HCT116 (cell line): ENCODE measurements around the gene FHIT. TPM values are rescaled to one million over a fixed set of nuclear protein-coding genes. Genes with fewer than 3 reads are reported as not detected.

Source experiments
- ATAC-seq: fragments of 200-7000 bp; cut with Tn5 transposase; 2 replicates; pipeline ENCODE4 v1.9.1; 2020; ENCODE audit warnings: mild to moderate bottlenecking, moderate library complexity
- BruUV-seq: library from RNA; stranded (reverse); fragments of 400-500 nt; replicated peaks from 2 replicates; lab custom pipeline; 2021; lab: Mats Ljungman, UMichigan
- CTCF ChIA-PET: fragments of 300-600 bp; sonication (Branson Sonifier 250); formaldehyde crosslinking; loops from one replicate; lab custom pipeline; 2021; ENCODE audit warnings: antibody characterized with exemption; lab: Charles Lee
- POLR2A ChIA-PET: fragments of 300-600, 350-600 bp; sonication (Branson Sonifier 250); formaldehyde crosslinking; loops from one replicate; lab custom pipeline; 2021; ENCODE audit warnings: antibody characterized with exemption; lab: Charles Lee
- RAD21 ChIA-PET, 2 experiments: fragments of 300-600 bp; sonication (Branson Sonifier 250); formaldehyde crosslinking; loops; one replicate each; lab custom pipeline; 2023; ENCODE audit warnings: low total read pairs in 2 of 2; ENCODE audit not compliant: uncharacterized antibody in 2 of 2, unreplicated experiment in 2 of 2, low non-redundant PET in 1 of 2; lab: Charles Lee
- DNase-seq: peaks from one replicate; pipeline ENCODE4 v3.0.0-alpha.2; 2010; ENCODE audit warnings: low read depth, low spot score
- H2AFZ ChIP-seq: fragments of 200-600 bp; shearing (Covaris generic), sonication (generic); 2 replicates; pipeline ENCODE4 v1.6.1; 2017; ENCODE audit warnings: low read depth, mixed run types, mixed read lengths, antibody characterized with exemption, low read length; ENCODE audit not compliant: poor library complexity, severe bottlenecking
- H3K27ac ChIP-seq: 2 replicates; pipeline ENCODE4 v1.5.1; 2012; ENCODE audit warnings: low read depth, low read length
- H3K27me3 ChIP-seq: fragments of 200-600 bp; sonication (generic); 2 replicates; pipeline ENCODE4 v1.6.1; 2016; ENCODE audit warnings: mixed run types, low read length, mixed read lengths; ENCODE audit not compliant: insufficient read depth
- H3K36me3 ChIP-seq, 2 experiments: fragments of 200-500 bp in 1 of 2; fragments of 200-600 bp in 1 of 2; sonication (Bioruptor generic) in 1 of 2; sonication (generic) in 1 of 2; 2 replicates each; pipeline versions ENCODE4 v1.5.1 to v1.6.1; 2014 to 2016; ENCODE audit warnings: low read length in 2 of 2, inconsistent platforms in 1 of 2, mixed read lengths in 1 of 2, mixed run types in 1 of 2; ENCODE audit not compliant: insufficient read depth in 2 of 2, control insufficient read depth in 1 of 2
- H3K4me1 ChIP-seq, 2 experiments: fragments of 200-600 bp in 1 of 2; sonication (generic) in 1 of 2; 2 replicates each; pipeline versions ENCODE4 v1.5.1 to v1.6.1; 2012 to 2017; ENCODE audit warnings: low read length in 2 of 2, inconsistent platforms in 1 of 2, mild to moderate bottlenecking in 1 of 2, mixed read lengths in 1 of 2, mixed run types in 1 of 2, moderate library complexity in 1 of 2; ENCODE audit not compliant: insufficient read depth in 2 of 2, control insufficient read depth in 1 of 2
- H3K4me2 ChIP-seq: fragments of 200-600 bp; sonication (generic); 2 replicates; pipeline ENCODE4 v1.6.1; 2017; ENCODE audit warnings: mixed run types, low read length, mixed read lengths
- H3K4me3 ChIP-seq, 2 experiments: fragments of 200-600 bp in 1 of 2; sonication (generic) in 1 of 2; replicated peaks in 1 of 2; 2 replicates each; pipeline ENCODE4 v1.5.1; 2011 to 2016; ENCODE audit warnings: low read length in 2 of 2, control low read depth in 1 of 2, low read depth in 1 of 2, mild to moderate bottlenecking in 1 of 2, mixed read lengths in 1 of 2, mixed run types in 1 of 2
- H3K79me2 ChIP-seq: fragments of 200-600 bp; sonication (generic); 2 replicates; pipeline ENCODE4 v1.6.1; 2017; ENCODE audit warnings: mild to moderate bottlenecking, mixed run types, low read length, moderate library complexity, mixed read lengths; ENCODE audit not compliant: insufficient read depth
- H3K9ac ChIP-seq: fragments of 200-600 bp; sonication (generic); 2 replicates; pipeline ENCODE4 v1.6.1; 2016; ENCODE audit warnings: low read length, mixed read lengths
- H3K9me2 ChIP-seq: fragments of 200-600 bp; sonication (generic), shearing (Covaris generic); 2 replicates; pipeline ENCODE4 v1.6.1; 2017; ENCODE audit warnings: mixed run types, mild to moderate bottlenecking, moderate library complexity; ENCODE audit not compliant: insufficient read depth
- H3K9me3 ChIP-seq, 2 experiments: fragments of 200-500 bp in 1 of 2; fragments of 200-600 bp in 1 of 2; sonication (Bioruptor generic) in 1 of 2; sonication (generic) in 1 of 2; 2 replicates each; pipeline ENCODE4 v1.6.1; 2014 to 2017; ENCODE audit warnings: low read length in 2 of 2, mixed read lengths in 2 of 2, inconsistent platforms in 1 of 2, low read depth in 1 of 2, mild to moderate bottlenecking in 1 of 2, mixed run types in 1 of 2, moderate library complexity in 1 of 2; ENCODE audit not compliant: control insufficient read depth in 1 of 2, insufficient read depth in 1 of 2
- H4K20me1 ChIP-seq: fragments of 200-600 bp; sonication (generic), shearing (Covaris generic); 2 replicates; pipeline ENCODE4 v1.6.1; 2017; ENCODE audit warnings: mixed run types, mild to moderate bottlenecking, moderate library complexity; ENCODE audit not compliant: insufficient read depth
- CBX3 ChIP-seq: IDR thresholded peaks from 2 replicates; pipeline ENCODE4 v1.6.1; 2012; ENCODE audit warnings: low read depth
- EGR1 ChIP-seq: IDR thresholded peaks from 2 replicates; pipeline ENCODE4 v1.6.1; 2012; ENCODE audit warnings: low read depth
- EZH2phosphoT487 ChIP-seq: fragments of 200-600 bp; IDR thresholded peaks from 2 replicates; pipeline ENCODE4 v1.6.1; 2018; ENCODE audit warnings: antibody characterized with exemption, borderline replicate concordance
- JUND ChIP-seq: IDR thresholded peaks from 2 replicates; pipeline ENCODE4 v1.6.1; 2012
- POLR2AphosphoS5 ChIP-seq: IDR thresholded peaks from 2 replicates; pipeline ENCODE4 v1.6.1; 2011; ENCODE audit warnings: mild to moderate bottlenecking, low read depth, low read length, moderate library complexity
- RAD21 ChIP-seq: IDR thresholded peaks from 2 replicates; pipeline ENCODE4 v1.6.1; 2012; ENCODE audit warnings: low read depth, mild to moderate bottlenecking
- REST ChIP-seq: IDR thresholded peaks from 2 replicates; pipeline ENCODE4 v1.6.1; 2012; ENCODE audit warnings: low read depth
- SP1 ChIP-seq: IDR thresholded peaks from 2 replicates; pipeline ENCODE4 v1.6.1; 2012; ENCODE audit warnings: low read depth
- SRF ChIP-seq: IDR thresholded peaks from 2 replicates; pipeline ENCODE4 v1.6.1; 2012; ENCODE audit warnings: low read depth
- intact Hi-C: fragments of 100-400 bp; cut with micrococcal nuclease; formaldehyde crosslinking; loops from 2 replicates; pipeline ENCODE4 v1.10.0; 2022
- total RNA-seq: library from RNA; stranded (reverse); gene quantifications from one replicate; pipeline ENCODE4 v1.2.1, GENCODE V29; 2021; ENCODE audit not compliant: unreplicated experiment

Gene FHIT
- total RNA-seq, 1 experiment from 2014 or later: 20.1 TPM

- Histone ChIP-seq H3K4me2 (no peak overlapping the region), H3K9me3 (no peaks in the 10 kb centered on the region), H3K4me3 (no peak overlapping the region), H3K9me2 (no peaks in the 10 kb centered on the region), H4K20me1 (no peaks in the 10 kb centered on the region), H3K27ac (no peak overlapping the region), H3K9ac (no peak overlapping the region), H3K4me1 (no peaks in the 10 kb centered on the region)
- ATAC-seq: no peak
- no TSS peak for BruUV-seq
- no peak for DNase-seq
- ChIA-PET POLR2A (no interaction called here), CTCF (no interaction called here)
- intact Hi-C loops: no loop called here
- TF ChIP-seq RAD21: no peak
- no peak for TF ChIP-seq JUND
- TF ChIP-seq EZH2phosphoT487: no peak
- no peak for TF ChIP-seq POLR2AphosphoS5
- no peak for TF ChIP-seq EGR1
- no peak for TF ChIP-seq SP1
- no peak for TF ChIP-seq REST
- TF ChIP-seq CBX3: no peak
- no peak for TF ChIP-seq SRF
- TF ChIP-seq, all 23 proteins: peak for 0
- Histone ChIP-seq H3K27me3 (peaks cover 21% of the 10 kb centered on the region), H3K36me3 (no peaks in the 10 kb centered on the region), H2AFZ (no peak overlapping the region), H3K79me2 (no peaks in the 10 kb centered on the region)
- RAD21 ChIA-PET: no interaction called here
Observed at GRCh38 chr3:59930170-59930569, 1321.1 kb downstream of the FHIT start.
